T-helper 1 cell treated with Interleukin-12 subunit alpha and Interleukin-12 subunit beta and Interleukin-4 antibody, amounts not matched to agents 30 ng/mL and 1 ng/mL, for 36 hours (primary cell): ENCODE measurements around the gene ASCC1. TPM values are rescaled to one million over a fixed set of nuclear protein-coding genes. Genes with fewer than 3 reads are reported as not detected.

Experiments used
- intact Hi-C: fragments of 100-400 bp; cut with micrococcal nuclease; formaldehyde crosslinking; loops from one replicate; pipeline ENCODE4 v1.15.1; 2024
- total RNA-seq: library from RNA; stranded (reverse); gene quantifications from 2 replicates; pipeline ENCODE4 v1.2.3, GENCODE V29; 2022

ASCC1 gene
- total RNA-seq, 1 donor from 2014 or later = 27.9 TPM

GRCh38 chr10:72133517-72133916 lies 82.6 kb downstream of the ASCC1 start:
- intact Hi-C loops = no loop called here

GRCh38 chr10:72132854-72133253 lies 83.2 kb downstream of the ASCC1 start:
- intact Hi-C loops = loop anchor here (1.0 kb wide), 2 partner anchors 141 to 207 kb away; no protein-coding TSS in a partner anchor

GRCh38 chr10:72127571-72127970 lies 88.5 kb downstream of the ASCC1 start:
- intact Hi-C loops = loop anchor here (2.0 kb wide), 2 partner anchors 39 to 95 kb away; partner anchors contain the start of gene SPOCK2

- intact Hi-C loops = loop anchor here (1.0 to 2.0 kb wide), 4 partner anchors 38 to 210 kb away; partner anchors contain the start of gene SPOCK2
Observed at GRCh38 chr10:72126872-72127232, 89.2 kb downstream of the ASCC1 start.

- intact Hi-C loops = loop anchor here (1.0 to 2.0 kb wide), 4 partner anchors 38 to 211 kb away; partner anchors contain the start of gene SPOCK2
Observed at GRCh38 chr10:72126184-72126871, 89.7 kb downstream of the ASCC1 start.

GRCh38 chr10:72124989-72125388 lies 91.1 kb downstream of the ASCC1 start:
- intact Hi-C loops = loop anchor here (2.0 kb wide), 1 partner anchor 24 kb away; no protein-coding TSS in a partner anchor

GRCh38 chr10:72124381-72124780 lies 91.7 kb downstream of the ASCC1 start:
- intact Hi-C loops = loop anchor here (2.0 kb wide), 1 partner anchor 24 kb away; no protein-coding TSS in a partner anchor

GRCh38 chr10:72123616-72124015 lies 92.5 kb downstream of the ASCC1 start:
- intact Hi-C loops = loop anchor here (2.0 kb wide), 1 partner anchor 25 kb away; no protein-coding TSS in a partner anchor

GRCh38 chr10:72122221-72122620 lies 93.9 kb downstream of the ASCC1 start:
- intact Hi-C loops = no loop called here

GRCh38 chr10:72121389-72121788 lies 94.7 kb downstream of the ASCC1 start:
- intact Hi-C loops = no loop called here

- intact Hi-C loops = no loop called here
Observed at GRCh38 chr10:72116372-72116771, 99.7 kb downstream of the ASCC1 start.

- intact Hi-C loops = no loop called here
Observed at GRCh38 chr10:72114706-72115450, 101.2 kb downstream of the ASCC1 start.

- intact Hi-C loops = no loop called here
Observed at GRCh38 chr10:72110673-72111401, 105.2 kb downstream of the ASCC1 start.

GRCh38 chr10:72109636-72110157 lies 106.4 kb downstream of the ASCC1 start:
- intact Hi-C loops = loop anchor here (5.0 kb wide), 1 partner anchor 53 kb away; no protein-coding TSS in a partner anchor

- intact Hi-C loops = loop anchor here (5.0 kb wide), 1 partner anchor 53 kb away; no protein-coding TSS in a partner anchor
Observed at GRCh38 chr10:72108830-72109635, 107.0 kb downstream of the ASCC1 start.

- intact Hi-C loops = loop anchor here (5.0 kb wide), 1 partner anchor 54 kb away; no protein-coding TSS in a partner anchor
Observed at GRCh38 chr10:72108004-72108370, 108.1 kb downstream of the ASCC1 start.

- intact Hi-C loops = loop anchor here (1.0 to 5.0 kb wide), 3 partner anchors 11 to 55 kb away; no protein-coding TSS in a partner anchor
Observed at GRCh38 chr10:72107325-72108003, 108.6 kb downstream of the ASCC1 start.

- intact Hi-C loops = loop anchor here (1.0 to 5.0 kb wide), 3 partner anchors 11 to 55 kb away; no protein-coding TSS in a partner anchor
Observed at GRCh38 chr10:72106896-72107295, 109.2 kb downstream of the ASCC1 start.

- intact Hi-C loops = loop anchor here (5.0 kb wide), 1 partner anchor 56 kb away; no protein-coding TSS in a partner anchor
Observed at GRCh38 chr10:72106154-72106849, 109.8 kb downstream of the ASCC1 start.
